Endothelial cell of umbilical vein (primary cell): ENCODE measurements around the gene SLC9A1. TPM values are rescaled to one million over a fixed set of nuclear protein-coding genes. Genes with fewer than 3 reads are reported as not detected.

Source experiments
- BruUV-seq: library from RNA; stranded (reverse); fragments of 400-500 nt; replicated peaks from 2 replicates; lab custom pipeline; 2021; lab: Mats Ljungman, UMichigan
- CTCF ChIA-PET: fragments of 300-600, 350-600 bp; sonication (Branson Sonifier 250); formaldehyde crosslinking; loops from one replicate; lab custom pipeline; 2021; ENCODE audit warnings: antibody characterized with exemption, inconsistent platforms; lab: Charles Lee
- POLR2A ChIA-PET: fragments of 300-600, 350-600 bp; sonication (Branson Sonifier 250); formaldehyde crosslinking; loops from one replicate; lab custom pipeline; 2021; ENCODE audit warnings: antibody characterized with exemption, inconsistent platforms; lab: Charles Lee
- DNase-seq: peaks from one replicate; pipeline ENCODE4 v3.0.0-alpha.2; 2011; ENCODE audit warnings: low read depth, low spot score
- FAIRE-seq: peaks from 2 replicates; lab custom pipeline; 2011; peaks lifted over from hg19 to GRCh38; lab: Jason Lieb, UNC
- H2AFZ ChIP-seq: 2 replicates; pipeline ENCODE4 v1.6.0; 2012; ENCODE audit warnings: low read depth, low read length, control low read depth, inconsistent platforms
- H3K27ac ChIP-seq: 2 replicates; pipeline ENCODE4 v1.5.1; 2011; ENCODE audit warnings: low read depth, mild to moderate bottlenecking, control low read depth, low read length, moderate library complexity; ENCODE audit not compliant: insufficient read depth
- H3K27me3 ChIP-seq, 2 experiments: 2 replicates each; pipeline versions ENCODE4 v1.6.0 to v1.6.1; 2011; ENCODE audit warnings: low read length in 2 of 2, mixed read lengths in 1 of 2; ENCODE audit not compliant: control insufficient read depth in 2 of 2, insufficient read depth in 2 of 2
- H3K36me3 ChIP-seq, 2 experiments: 2 replicates in 1 of 2; 3 replicates in 1 of 2; pipeline ENCODE4 v1.5.1; 2011; ENCODE audit warnings: low read length in 2 of 2, mild to moderate bottlenecking in 1 of 2, moderate library complexity in 1 of 2; ENCODE audit not compliant: control insufficient read depth in 2 of 2, insufficient read depth in 2 of 2; ENCODE audit errors: extremely low read depth in 1 of 2
- H3K4me1 ChIP-seq: 3 replicates; pipeline ENCODE4 v1.5.1; 2011; ENCODE audit warnings: mild to moderate bottlenecking, low read length; ENCODE audit not compliant: control insufficient read depth, insufficient read depth; ENCODE audit errors: extremely low read depth
- H3K4me2 ChIP-seq: 2 replicates; pipeline ENCODE4 v1.6.1; 2011; ENCODE audit warnings: low read length, control low read depth, mixed read lengths; ENCODE audit not compliant: insufficient read depth
- H3K4me3 ChIP-seq, 3 experiments: fragments of 200-600 bp in 1 of 3; sonication (generic), shearing (Covaris generic) in 1 of 3; replicated peaks in 1 of 3; 2 replicates each; pipeline ENCODE4 v1.5.1; 2011 to 2016; ENCODE audit warnings: control low read depth in 3 of 3, low read length in 3 of 3, mild to moderate bottlenecking in 2 of 3, inconsistent platforms in 1 of 3, low read depth in 1 of 3, moderate library complexity in 1 of 3; ENCODE audit not compliant: insufficient read depth in 1 of 3
- H3K79me2 ChIP-seq: 2 replicates; pipeline ENCODE4 v1.6.0; 2012; ENCODE audit warnings: low read length, inconsistent platforms; ENCODE audit not compliant: control insufficient read depth, insufficient read depth
- H3K9ac ChIP-seq: replicated peaks from 2 replicates; pipeline ENCODE3; 2011; ENCODE audit warnings: low read length, control low read depth; ENCODE audit not compliant: insufficient read depth; ENCODE audit errors: extremely low read depth
- H3K9me1 ChIP-seq: replicated peaks from 3 replicates; pipeline ENCODE4 v1.6.0; 2011; ENCODE audit warnings: mild to moderate bottlenecking, low read length; ENCODE audit not compliant: control insufficient read depth, insufficient read depth; ENCODE audit errors: extremely low read depth
- H3K9me3 ChIP-seq: replicated peaks from 2 replicates; pipeline ENCODE4 v1.5.1; 2012; ENCODE audit warnings: low read length, inconsistent platforms; ENCODE audit not compliant: control insufficient read depth, insufficient read depth
- H4K20me1 ChIP-seq: replicated peaks from 2 replicates; pipeline ENCODE3; 2011; ENCODE audit warnings: mild to moderate bottlenecking, low read length; ENCODE audit not compliant: control insufficient read depth, insufficient read depth; ENCODE audit errors: extremely low read depth
- EZH2 ChIP-seq: IDR thresholded peaks from 2 replicates; pipeline ENCODE4 v1.6.1; 2012; ENCODE audit warnings: borderline replicate concordance, low read depth, mild to moderate bottlenecking, moderate library complexity, low read length, inconsistent platforms; ENCODE audit not compliant: severe bottlenecking
- FOS ChIP-seq: IDR thresholded peaks from 2 replicates; pipeline ENCODE4 v1.6.1; 2011; ENCODE audit warnings: mild to moderate bottlenecking, low read length, moderate library complexity, borderline replicate concordance; ENCODE audit not compliant: insufficient read depth
- GATA2 ChIP-seq: IDR thresholded peaks from 2 replicates; pipeline ENCODE4 v1.7.0; 2011; ENCODE audit warnings: low read depth, mild to moderate bottlenecking, moderate library complexity, mixed read lengths, low read length; ENCODE audit not compliant: insufficient read length, insufficient read depth
- JUN ChIP-seq: IDR thresholded peaks from 2 replicates; pipeline ENCODE4 v1.6.1; 2011; ENCODE audit warnings: borderline replicate concordance, low read depth; ENCODE audit not compliant: insufficient read length, insufficient read depth
- MAX ChIP-seq: IDR thresholded peaks from 2 replicates; pipeline ENCODE4 v1.6.1; 2011; ENCODE audit not compliant: insufficient read depth, insufficient read length
- MYC ChIP-seq: IDR thresholded peaks from one replicate; pipeline ENCODE4 v1.6.1; 2011; ENCODE audit warnings: mild to moderate bottlenecking, low read depth, low read length
- POLR2A ChIP-seq: IDR thresholded peaks from 2 replicates; pipeline ENCODE4 v1.6.1; 2012; ENCODE audit warnings: low read depth, mild to moderate bottlenecking, control low read depth, low read length
- POLR2AphosphoS5 ChIP-seq: IDR thresholded peaks from 2 replicates; pipeline ENCODE4 v1.6.1; 2012; ENCODE audit warnings: low read depth, mild to moderate bottlenecking, control low read depth, low read length, moderate library complexity; ENCODE audit not compliant: insufficient read depth
- dilution Hi-C: fragments of 300-500 bp; cut with MboI; formaldehyde crosslinking; loops from one replicate; pipeline ENCODE4 v1.15.0; 2019; ENCODE audit warnings: low sequenced_read_pairs; ENCODE audit not compliant: extremely low pct_ligation_motif_present
- intact Hi-C: fragments of 100-400 bp; cut with micrococcal nuclease; formaldehyde crosslinking; loops from one replicate; pipeline ENCODE4 v1.10.0; 2022
- polyA plus RNA-seq, 4 experiments: library from polyadenylated mRNA; depleted of rRNA in 3 of 4; stranded (reverse) in 3 of 4; unstranded in 1 of 4; fragments of >200 nt; gene quantifications; 2 replicates each; pipeline versions ENCODE4 v1.2.1 to v1.2.3, GENCODE V29; 2011 to 2012; ENCODE audit warnings: missing spikeins in 1 of 4
- total RNA-seq: library from RNA; stranded (reverse); gene quantifications from 2 replicates; pipeline ENCODE4 v1.2.3, GENCODE V29; 2021
- TF ChIP-seq, protein P1 (sequence below), 2 donors: IDR thresholded peaks; 1 replicate in 1 of 2; 2 replicates in 1 of 2; pipeline ENCODE4 v1.5.1; 2011; ENCODE audit warnings: low read length in 2 of 2, mild to moderate bottlenecking in 2 of 2, moderate library complexity in 2 of 2, control low read depth in 1 of 2, inconsistent platforms in 1 of 2, low read depth in 1 of 2; ENCODE audit not compliant: insufficient read depth in 1 of 2; ENCODE audit errors: extremely low read depth in 1 of 2

SLC9A1 gene
- total and polyA plus RNA-seq, 2 donors (not counting 3 experiments of a cell fraction or from before 2014, with no cell fraction given) = 22.8 to 59.2 TPM

DNA sequence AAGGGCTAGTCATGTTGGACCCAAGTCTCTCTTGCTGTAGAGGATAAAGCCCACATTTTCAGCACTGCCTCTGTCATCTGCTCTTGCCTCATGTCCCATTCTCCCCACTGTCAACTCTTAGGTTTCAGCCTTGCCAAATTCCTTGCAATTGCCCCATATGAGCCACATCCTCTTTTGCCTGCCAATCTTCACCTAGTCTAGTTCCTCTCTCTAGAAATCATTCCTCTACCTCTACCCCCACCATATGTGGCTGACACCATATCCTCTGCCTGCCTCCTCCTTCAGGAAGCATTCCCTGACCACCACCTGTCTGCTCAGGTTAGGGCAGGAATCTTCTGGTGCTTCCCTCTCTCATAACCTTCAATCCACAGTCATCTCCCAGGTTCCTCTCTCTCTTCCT, 38.2 kb downstream of the SLC9A1 start:
- FAIRE-seq = peak; percentile 26
- no peak for TF ChIP-seq FOS
- no peak overlapping the region for H3K9ac ChIP-seq
- dilution Hi-C loops = no loop called here
- no peaks in the 10 kb centered on the region for H3K9me3 ChIP-seq
- H3K27ac ChIP-seq = no peak overlapping the region
- H3K79me2 ChIP-seq = peaks cover 40% of the 10 kb centered on the region
- H3K27me3 ChIP-seq = no peaks in the 10 kb centered on the region
- no peaks in the 10 kb centered on the region for H4K20me1 ChIP-seq
- intact Hi-C loops = loop anchor here (10.0 kb wide), 1 partner anchor 278 kb away; the partner anchor contains the start of gene GPR3
- no peaks in the 10 kb centered on the region for H3K36me3 ChIP-seq
- DNase-seq = no peak
- no peak overlapping the region for H3K4me3 ChIP-seq
- no peak overlapping the region for H3K4me2 ChIP-seq
- H3K4me1 ChIP-seq = peaks cover 22% of the 10 kb centered on the region
- CTCF ChIA-PET = interaction anchor here (1.1 to 1.5 kb wide), 4 partner anchors 10 to 36 kb away, joined by 3 to 7 read pairs (median 4); no protein-coding TSS in a partner anchor
- BruUV-seq = no TSS peak
- POLR2A ChIA-PET = interaction anchor here (2.4 kb wide), 1 partner anchor 38 kb away, joined by 9 read pairs; the partner anchor contains the start of gene SLC9A1
- H2AFZ ChIP-seq = no peak overlapping the region
- no peaks in the 10 kb centered on the region for H3K9me1 ChIP-seq

DNA sequence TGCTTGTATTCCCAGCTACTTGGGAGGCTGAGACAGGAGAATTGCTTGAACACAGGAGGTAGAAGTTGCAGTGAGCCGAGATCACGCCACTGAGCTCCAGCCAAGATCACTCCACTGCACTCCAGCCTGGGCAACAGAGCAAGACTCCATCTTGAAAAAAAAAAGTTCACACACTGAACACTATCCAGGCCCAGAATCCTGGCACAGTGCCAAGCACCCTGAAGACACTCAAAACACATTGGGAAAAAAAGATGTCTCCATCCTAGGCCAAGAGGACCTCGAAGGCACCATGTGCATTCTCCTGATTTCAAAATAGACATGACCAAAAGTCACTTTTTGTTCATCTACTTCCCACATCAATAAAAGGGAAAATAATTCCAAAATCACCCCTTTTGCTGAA, 38.7 kb downstream of the SLC9A1 start:
- no peak overlapping the region for H3K9ac ChIP-seq
- intact Hi-C loops = loop anchor here (10.0 kb wide), 1 partner anchor 279 kb away; the partner anchor contains the start of gene GPR3
- no TSS peak for BruUV-seq
- H3K9me1 ChIP-seq = no peaks in the 10 kb centered on the region
- FAIRE-seq (no peak), DNase-seq (no peak)
- H3K4me3 ChIP-seq = no peak overlapping the region
- H2AFZ ChIP-seq = no peak overlapping the region
- no peaks in the 10 kb centered on the region for H4K20me1 ChIP-seq
- peaks cover 22% of the 10 kb centered on the region for H3K4me1 ChIP-seq
- peaks cover 37% of the 10 kb centered on the region for H3K79me2 ChIP-seq
- H3K9me3 ChIP-seq = no peaks in the 10 kb centered on the region
- dilution Hi-C loops = no loop called here
- POLR2A ChIA-PET = interaction anchor here (2.4 kb wide), 1 partner anchor 38 kb away, joined by 9 read pairs; the partner anchor contains the start of gene SLC9A1
- TF ChIP-seq JUN (no peak), MAX (no peak), GATA2 (no peak), POLR2A (no peak), FOS (no peak), POLR2AphosphoS5 (no peak), MYC (no peak), EZH2 (no peak)
- TF ChIP-seq, protein P1, sequence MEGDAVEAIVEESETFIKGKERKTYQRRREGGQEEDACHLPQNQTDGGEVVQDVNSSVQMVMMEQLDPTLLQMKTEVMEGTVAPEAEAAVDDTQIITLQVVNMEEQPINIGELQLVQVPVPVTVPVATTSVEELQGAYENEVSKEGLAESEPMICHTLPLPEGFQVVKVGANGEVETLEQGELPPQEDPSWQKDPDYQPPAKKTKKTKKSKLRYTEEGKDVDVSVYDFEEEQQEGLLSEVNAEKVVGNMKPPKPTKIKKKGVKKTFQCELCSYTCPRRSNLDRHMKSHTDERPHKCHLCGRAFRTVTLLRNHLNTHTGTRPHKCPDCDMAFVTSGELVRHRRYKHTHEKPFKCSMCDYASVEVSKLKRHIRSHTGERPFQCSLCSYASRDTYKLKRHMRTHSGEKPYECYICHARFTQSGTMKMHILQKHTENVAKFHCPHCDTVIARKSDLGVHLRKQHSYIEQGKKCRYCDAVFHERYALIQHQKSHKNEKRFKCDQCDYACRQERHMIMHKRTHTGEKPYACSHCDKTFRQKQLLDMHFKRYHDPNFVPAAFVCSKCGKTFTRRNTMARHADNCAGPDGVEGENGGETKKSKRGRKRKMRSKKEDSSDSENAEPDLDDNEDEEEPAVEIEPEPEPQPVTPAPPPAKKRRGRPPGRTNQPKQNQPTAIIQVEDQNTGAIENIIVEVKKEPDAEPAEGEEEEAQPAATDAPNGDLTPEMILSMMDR (IDR thresholded peaks at IDR 0.05; ENCODE audit: extremely low read depth in 1 of 2, insufficient read depth in 1 of 2, low read depth in 1 of 2, low read length in 2 of 2) = no peak
- CTCF ChIA-PET = interaction anchor here (1.2 to 1.9 kb wide), 3 partner anchors 21 to 181 kb away, joined by 3 to 7 read pairs (median 5); no protein-coding TSS in a partner anchor
- no peak overlapping the region for H3K27ac ChIP-seq
- H3K4me2 ChIP-seq = no peak overlapping the region
- no peaks in the 10 kb centered on the region for H3K27me3 ChIP-seq
- H3K36me3 ChIP-seq = no peaks in the 10 kb centered on the region
